CD4-positive, alpha-beta T cell treated with Interferon gamma for 1 hour (primary cell): ENCODE measurements around the gene PPP2R3C.
"Not testable (repeated sequence)": the region's sequence is repeated elsewhere in the genome, so short reads cannot be mapped to it uniquely, and the experiment has no call there.

Experiments used
- DNase-seq: peaks from one replicate; pipeline ENCODE4 v3.0.0-alpha.2; 2020

The PPP2R3C gene

GRCh38 chr14:35123388-35123703 lies 1.6 kb upstream of the PPP2R3C start:
- DNase-seq: no peak

GRCh38 chr14:35122696-35123387 lies 1.1 kb upstream of the PPP2R3C start:
- no peak for DNase-seq

GRCh38 chr14:35121026-35121886 lies 534 bp downstream of the PPP2R3C start:
- no peak for DNase-seq

- DNase-seq: no peak
Measured at GRCh38 chr14:35117112-35117511, 4.7 kb downstream of the PPP2R3C start.

GRCh38 chr14:35116242-35116641 lies 5.5 kb downstream of the PPP2R3C start:
- DNase-seq: no peak

- DNase-seq: no peak
Measured at GRCh38 chr14:35114036-35114435, 7.8 kb downstream of the PPP2R3C start.

GRCh38 chr14:35113308-35113950 lies 8.4 kb downstream of the PPP2R3C start:
- DNase-seq: no peak

GRCh38 chr14:35112641-35113040 lies 9.1 kb downstream of the PPP2R3C start:
- DNase-seq: no peak

GRCh38 chr14:35107866-35108265 lies 13.9 kb downstream of the PPP2R3C start:
- DNase-seq: no peak

GRCh38 chr14:35094645-35095044 lies 27.1 kb downstream of the PPP2R3C start:
- DNase-seq: not testable (repeated sequence)

GRCh38 chr14:35088514-35088913 lies 33.3 kb downstream of the PPP2R3C start:
- no peak for DNase-seq

- no peak for DNase-seq
Measured at GRCh38 chr14:35085441-35085840, 36.3 kb downstream of the PPP2R3C start.

GRCh38 chr14:35083530-35084150 lies 38.1 kb downstream of the PPP2R3C start:
- no peak for DNase-seq

GRCh38 chr14:35079742-35080141 lies 42.0 kb downstream of the PPP2R3C start:
- DNase-seq: no peak

- no peak for DNase-seq
Measured at GRCh38 chr14:35078082-35078481, 43.7 kb downstream of the PPP2R3C start.

- no peak for DNase-seq
Measured at GRCh38 chr14:35073486-35073885, 48.3 kb downstream of the PPP2R3C start.

- DNase-seq: no peak
Measured at GRCh38 chr14:35072226-35072625, 49.6 kb downstream of the PPP2R3C start.

- DNase-seq: no peak
Measured at GRCh38 chr14:35068238-35069012, 53.4 kb downstream of the PPP2R3C start.

GRCh38 chr14:35065731-35066130 lies 56.1 kb downstream of the PPP2R3C start:
- not testable (repeated sequence) for DNase-seq

GRCh38 chr14:35061113-35061791 lies 60.5 kb downstream of the PPP2R3C start:
- DNase-seq: not testable (repeated sequence)

- no peak for DNase-seq
Measured at GRCh38 chr14:35052637-35053036, 69.2 kb downstream of the PPP2R3C start.

- DNase-seq: no peak
Measured at GRCh38 chr14:35051796-35052195, 70.0 kb downstream of the PPP2R3C start.
